ENCODE data around the gene CYP4F22. TPM values are rescaled to one million over a fixed set of nuclear protein-coding genes. Genes with fewer than 3 reads are reported as not detected.

CYP4F22 gene
- total RNA-seq, 6 donors from 2014 or later = 0.11 to 3.1 (median 0.20) TPM; not detected in 1

DNA sequence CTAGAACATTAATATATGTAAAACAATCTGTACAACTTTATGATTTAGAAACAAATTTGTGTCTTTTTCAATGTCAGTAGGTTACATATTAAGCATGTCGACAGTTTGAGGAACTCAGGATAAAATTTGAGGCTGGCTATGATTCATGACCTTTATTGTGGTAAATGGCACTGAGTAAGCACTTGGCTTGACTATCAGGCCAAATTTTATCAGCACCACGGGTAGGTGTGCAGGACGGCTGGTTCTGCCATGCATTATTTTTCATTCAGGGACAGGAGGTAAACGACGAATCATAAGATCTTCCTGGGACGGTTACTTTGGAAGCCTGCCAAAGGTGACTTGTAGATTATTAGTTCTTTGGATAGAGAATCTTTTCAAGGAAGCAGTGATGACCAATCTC lies 86.7 kb downstream of the CYP4F22 start:
- WGBS, 2 donors = 35 to 43% methylated on average over 5 to 6 of the region's 6 CpGs
- ATAC-seq (ENCODE audit: low FRiP score in 2 of 2) (no peak), DNase-seq (no peak)
- no peak overlapping the region for H3K27ac ChIP-seq
- H3K4me1 ChIP-seq = no peaks in the 10 kb centered on the region
- H3K9me3 ChIP-seq = peaks cover 0 to 6% (median 5%) of the 10 kb centered on the region in 4 donors
- no peaks in the 10 kb centered on the region for H3K27me3 ChIP-seq
- TF ChIP-seq POLR2A (IDR thresholded peaks at IDR 0.05) (no peak), EP300 (IDR thresholded peaks at IDR 0.05) (no peak), POLR2AphosphoS5 (IDR thresholded peaks at IDR 0.05) (no peak)
- TF ChIP-seq, protein P1, sequence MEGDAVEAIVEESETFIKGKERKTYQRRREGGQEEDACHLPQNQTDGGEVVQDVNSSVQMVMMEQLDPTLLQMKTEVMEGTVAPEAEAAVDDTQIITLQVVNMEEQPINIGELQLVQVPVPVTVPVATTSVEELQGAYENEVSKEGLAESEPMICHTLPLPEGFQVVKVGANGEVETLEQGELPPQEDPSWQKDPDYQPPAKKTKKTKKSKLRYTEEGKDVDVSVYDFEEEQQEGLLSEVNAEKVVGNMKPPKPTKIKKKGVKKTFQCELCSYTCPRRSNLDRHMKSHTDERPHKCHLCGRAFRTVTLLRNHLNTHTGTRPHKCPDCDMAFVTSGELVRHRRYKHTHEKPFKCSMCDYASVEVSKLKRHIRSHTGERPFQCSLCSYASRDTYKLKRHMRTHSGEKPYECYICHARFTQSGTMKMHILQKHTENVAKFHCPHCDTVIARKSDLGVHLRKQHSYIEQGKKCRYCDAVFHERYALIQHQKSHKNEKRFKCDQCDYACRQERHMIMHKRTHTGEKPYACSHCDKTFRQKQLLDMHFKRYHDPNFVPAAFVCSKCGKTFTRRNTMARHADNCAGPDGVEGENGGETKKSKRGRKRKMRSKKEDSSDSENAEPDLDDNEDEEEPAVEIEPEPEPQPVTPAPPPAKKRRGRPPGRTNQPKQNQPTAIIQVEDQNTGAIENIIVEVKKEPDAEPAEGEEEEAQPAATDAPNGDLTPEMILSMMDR (IDR thresholded peaks at IDR 0.05) = no peak
- H3K4me3 ChIP-seq = no peak overlapping the region
- H3K36me3 ChIP-seq = no peaks in the 10 kb centered on the region

Other genes with a start within 250 kb of the CYP4F22 start
- gene BRD4, start 176.0 kb upstream of the CYP4F22 start, total RNA-seq = 100 to 1,000 TPM in 1 of 6 donors, 10 to 100 TPM in 5; 41.9 to 117 (median 79.3) TPM
- 100 to 1,000 TPM in 1 of 6 donors, 10 to 100 TPM in 5; 28.1 to 117 (median 41.3) TPM for gene AKAP8, start 128.7 kb upstream of the CYP4F22 start, total RNA-seq
- 100 to 1,000 TPM in 2 of 6 donors, 10 to 100 TPM in 4; 79.8 to 476 (median 91.2) TPM for gene AKAP8L, start 89.5 kb upstream of the CYP4F22 start, total RNA-seq
- gene WIZ, start 58.6 kb upstream of the CYP4F22 start, total RNA-seq = 100 to 1,000 TPM in 1 of 6 donors, 10 to 100 TPM in 5; 28.7 to 112 (median 40.8) TPM
- 10 to 100 TPM in 5 of 6 donors, 1 to 10 TPM in 1; 7.1 to 48.2 (median 16.7) TPM for gene RASAL3, start 44.0 kb upstream of the CYP4F22 start, total RNA-seq
- gene PGLYRP2, start 29.0 kb upstream of the CYP4F22 start, total RNA-seq = not detected
- not detected for gene CYP4F8, start 106.7 kb downstream of the CYP4F22 start, total RNA-seq
- 1 to 10 TPM; 1.1 to 2.1 (median 1.8) TPM for gene CYP4F3, start 132.4 kb downstream of the CYP4F22 start, total RNA-seq
- 10 to 100 TPM in 1 of 6 donors, 1 to 10 TPM in 4, under 1 TPM in 1; 0.30 to 16.8 (median 2.0) TPM for gene CYP4F12, start 164.6 kb downstream of the CYP4F22 start, total RNA-seq
- gene OR10H2, start 219.5 kb downstream of the CYP4F22 start, total RNA-seq = not detected
- gene OR10H3, start 229.5 kb downstream of the CYP4F22 start, total RNA-seq = not detected